ENCODE measurements around the gene WDFY3.
"Not testable (repeated sequence)": the region's sequence is repeated elsewhere in the genome, so short reads cannot be mapped to it uniquely, and the experiment has no call there.

WDFY3 gene

GRCh38 chr4:84865600-84865999 is 100.9 kb downstream of the WDFY3 start:
- no peak for DNase-seq (ENCODE audit: low read depth in 1 of 2, low spot score in 1 of 2)

GRCh38 chr4:84862064-84862463 is 104.4 kb downstream of the WDFY3 start:
- DNase-seq (ENCODE audit: low read depth in 1 of 2, low spot score in 1 of 2) = no peak

GRCh38 chr4:84857296-84857695 is 109.2 kb downstream of the WDFY3 start:
- no peak for DNase-seq (ENCODE audit: low read depth in 1 of 2, low spot score in 1 of 2)

- no peak for DNase-seq (ENCODE audit: low read depth in 1 of 2, low spot score in 1 of 2)
Measured at GRCh38 chr4:84856468-84857049, 109.9 kb downstream of the WDFY3 start.

GRCh38 chr4:84855774-84856173 is 110.7 kb downstream of the WDFY3 start:
- DNase-seq (ENCODE audit: low read depth in 1 of 2, low spot score in 1 of 2) = no peak

GRCh38 chr4:84852081-84852480 is 114.4 kb downstream of the WDFY3 start:
- no peak for DNase-seq (ENCODE audit: low read depth in 1 of 2, low spot score in 1 of 2)

- no peak for DNase-seq (ENCODE audit: low read depth in 1 of 2, low spot score in 1 of 2)
Measured at GRCh38 chr4:84849051-84849640, 117.3 kb downstream of the WDFY3 start.

- no peak for DNase-seq (ENCODE audit: low read depth in 1 of 2, low spot score in 1 of 2)
Measured at GRCh38 chr4:84848432-84848831, 118.1 kb downstream of the WDFY3 start.

- no peak for DNase-seq (ENCODE audit: low read depth in 1 of 2, low spot score in 1 of 2)
Measured at GRCh38 chr4:84847978-84848377, 118.5 kb downstream of the WDFY3 start.

- DNase-seq (ENCODE audit: low read depth in 1 of 2, low spot score in 1 of 2) = no peak
Measured at GRCh38 chr4:84846985-84847384, 119.5 kb downstream of the WDFY3 start.

GRCh38 chr4:84841435-84841834 is 125.1 kb downstream of the WDFY3 start:
- no peak for DNase-seq (ENCODE audit: low read depth in 1 of 2, low spot score in 1 of 2)

GRCh38 chr4:84837751-84838150 is 128.7 kb downstream of the WDFY3 start:
- DNase-seq (ENCODE audit: low read depth in 1 of 2, low spot score in 1 of 2) = no peak

GRCh38 chr4:84829633-84830032 is 136.9 kb downstream of the WDFY3 start:
- not testable (repeated sequence) for DNase-seq (ENCODE audit: low read depth in 1 of 2, low spot score in 1 of 2)

GRCh38 chr4:84826681-84827080 is 139.8 kb downstream of the WDFY3 start:
- no peak for DNase-seq (ENCODE audit: low read depth in 1 of 2, low spot score in 1 of 2)

GRCh38 chr4:84825701-84826341 is 140.7 kb downstream of the WDFY3 start:
- DNase-seq (ENCODE audit: low read depth in 1 of 2, low spot score in 1 of 2) = no peak

- DNase-seq (ENCODE audit: low read depth in 1 of 2, low spot score in 1 of 2) = no peak
Measured at GRCh38 chr4:84821064-84821463, 145.4 kb downstream of the WDFY3 start.

- DNase-seq (ENCODE audit: low read depth in 1 of 2, low spot score in 1 of 2) = no peak
Measured at GRCh38 chr4:84814094-84814750, 152.3 kb downstream of the WDFY3 start.

- DNase-seq (ENCODE audit: low read depth in 1 of 2, low spot score in 1 of 2) = no peak
Measured at GRCh38 chr4:84809946-84810345, 156.5 kb downstream of the WDFY3 start.

GRCh38 chr4:84808332-84808731 is 158.2 kb downstream of the WDFY3 start:
- no peak for DNase-seq (ENCODE audit: low read depth in 1 of 2, low spot score in 1 of 2)

GRCh38 chr4:84806541-84806940 is 159.9 kb downstream of the WDFY3 start:
- not testable (repeated sequence) for DNase-seq (ENCODE audit: low read depth in 1 of 2, low spot score in 1 of 2)

- DNase-seq (ENCODE audit: low read depth in 1 of 2, low spot score in 1 of 2) = no peak
Measured at GRCh38 chr4:84804136-84804535, 162.4 kb downstream of the WDFY3 start.

GRCh38 chr4:84803720-84804119 is 162.8 kb downstream of the WDFY3 start:
- no peak for DNase-seq (ENCODE audit: low read depth in 1 of 2, low spot score in 1 of 2)
